HepG2 (cell line): ENCODE results near the gene ZMYND10.

Source experiments
- CTCF ChIP-seq: sonication (generic); formaldehyde crosslinking; IDR thresholded peaks from 2 replicates; pipeline ENCODE4 v1.5.0; 2020; ENCODE audit warnings: mild to moderate bottlenecking, missing genetic modification reagents, moderate library complexity
- EZH2 ChIP-seq: conservative IDR thresholded peaks from 2 replicates; pipeline ENCODE4 v1.6.1; 2012; ENCODE audit warnings: mild to moderate bottlenecking, low read depth, low read length, moderate library complexity
- KDM1A ChIP-seq: IDR thresholded peaks from 2 replicates; pipeline ENCODE4 v1.6.1; 2016; ENCODE audit warnings: missing compliant biosample characterization
- KDM2A ChIP-seq: sonication (generic); formaldehyde crosslinking; IDR thresholded peaks from 2 replicates; pipeline ENCODE4 v1.4.0; 2020; ENCODE audit warnings: low read depth, missing genetic modification reagents, borderline replicate concordance
- MAZ ChIP-seq, 2 experiments: sonication (generic) in 1 of 2; formaldehyde crosslinking in 1 of 2; IDR thresholded peaks; 2 replicates each; pipeline versions ENCODE4 v1.5.0 to v1.6.1; 2012 to 2020; ENCODE audit warnings: low read depth in 2 of 2, mild to moderate bottlenecking in 2 of 2, borderline replicate concordance in 1 of 2, improper control_type of control experiment in 1 of 2, low read length in 1 of 2, missing genetic modification reagents in 1 of 2, moderate library complexity in 1 of 2
- POLR2A ChIP-seq, 2 experiments: IDR thresholded peaks; 2 replicates each; pipeline ENCODE4 v1.6.1; 2011; ENCODE audit warnings: low read depth in 2 of 2, low read length in 2 of 2, mild to moderate bottlenecking in 1 of 2, moderate library complexity in 1 of 2; ENCODE audit not compliant: insufficient read depth in 1 of 2
- RFX1 ChIP-seq: fragments of 450-650 bp; IDR thresholded peaks from 2 replicates; pipeline ENCODE4 v1.6.1; 2017
- SMC3 ChIP-seq: IDR thresholded peaks from 2 replicates; pipeline ENCODE4 v1.6.1; 2011; ENCODE audit warnings: low read length, improper control_type of control experiment
- ZNF670 ChIP-seq: sonication (generic); formaldehyde crosslinking; IDR thresholded peaks from 2 replicates; pipeline ENCODE4 v1.8.0; 2022; ENCODE audit warnings: mild to moderate bottlenecking, missing genetic modification reagents, borderline replicate concordance

GRCh38 chr3:50370594-50370993, 25.1 kb upstream of the ZMYND10 start:
- TF ChIP-seq MAZ (IDR thresholded peaks at IDR 0.05; ENCODE audit: borderline replicate concordance, low read depth, low read length) (no peak), MAZ (CRISPR knock-in tag; IDR thresholded peaks at IDR 0.05; ENCODE audit: low read depth) (no peak), POLR2A (IDR thresholded peaks at IDR 0.05; ENCODE audit: insufficient read depth in 1 of 2, low read depth in 2 of 2, low read length in 2 of 2) (no peak), ZNF670 (CRISPR knock-in tag) (no peak), KDM1A (CRISPR knock-in tag) (no peak), EZH2 (no peak), CTCF (peak; percentile 49), RFX1 (no peak), KDM2A (CRISPR knock-in tag) (no peak), SMC3 (no peak)
